ENCODE results near the gene CEP295NL. TPM values are rescaled to one million over a fixed set of nuclear protein-coding genes. Genes with fewer than 3 reads are reported as not detected.
"Not testable (repeated sequence)": the region's sequence is repeated elsewhere in the genome, so short reads cannot be mapped to it uniquely, and the experiment has no call there.

CEP295NL gene
- total RNA-seq, 1 donor from 2014 or later = 1.6 TPM

GRCh38 chr17:78905116-78905515, 2.1 kb upstream of the CEP295NL start:
- Mint-ChIP-seq H3K4me1 (ENCODE audit: low read depth, unreplicated experiment) (peaks cover 19% of the 10 kb centered on the region), H3K9me3 (ENCODE audit: unreplicated experiment) (no peaks in the 10 kb centered on the region), H3K27me3 (ENCODE audit: low read depth, unreplicated experiment) (no peaks in the 10 kb centered on the region), H3K36me3 (ENCODE audit: low read depth, unreplicated experiment) (peaks cover 17% of the 10 kb centered on the region), H3K27ac (ENCODE audit: unreplicated experiment) (no peak overlapping the region), H3K4me3 (ENCODE audit: unreplicated experiment) (no peak overlapping the region)
- Histone ChIP-seq H4K20me1 (ENCODE audit: insufficient read depth, low read length) (peaks cover 95% of the 10 kb centered on the region), H3K4me2 (ENCODE audit: low read length) (no peak overlapping the region), H3K9me3 (ENCODE audit: insufficient read depth, low read depth, low read length) (no peaks in the 10 kb centered on the region), H3K36me3 (ENCODE audit: insufficient read depth, low read length) (peaks cover 14% of the 10 kb centered on the region), H3K9ac (ENCODE audit: low read length) (no peak overlapping the region), H3K4me1 (ENCODE audit: insufficient read depth, low read length) (peaks cover 17% of the 10 kb centered on the region), H3K27me3 (ENCODE audit: insufficient read depth, low read length) (no peaks in the 10 kb centered on the region), H3K79me2 (ENCODE audit: insufficient read depth, low read length) (peaks cover 98% of the 10 kb centered on the region), H2AFZ (ENCODE audit: low read depth, low read length) (no peak overlapping the region), H3K27ac (ENCODE audit: low read depth, low read length) (no peak overlapping the region), H3K4me3 (ENCODE audit: insufficient read depth, low read depth, low read length) (no peak overlapping the region)
- no peak for TF ChIP-seq EZH2 (IDR thresholded peaks at IDR 0.05; ENCODE audit: insufficient read depth, low read length)
- TF ChIP-seq CTCF (IDR thresholded peaks at IDR 0.05; ENCODE audit: insufficient read depth, low read depth, low read length) = no peak
- FAIRE-seq = no peak
- DNase-seq (ENCODE audit: low read depth) = no peak

DNA sequence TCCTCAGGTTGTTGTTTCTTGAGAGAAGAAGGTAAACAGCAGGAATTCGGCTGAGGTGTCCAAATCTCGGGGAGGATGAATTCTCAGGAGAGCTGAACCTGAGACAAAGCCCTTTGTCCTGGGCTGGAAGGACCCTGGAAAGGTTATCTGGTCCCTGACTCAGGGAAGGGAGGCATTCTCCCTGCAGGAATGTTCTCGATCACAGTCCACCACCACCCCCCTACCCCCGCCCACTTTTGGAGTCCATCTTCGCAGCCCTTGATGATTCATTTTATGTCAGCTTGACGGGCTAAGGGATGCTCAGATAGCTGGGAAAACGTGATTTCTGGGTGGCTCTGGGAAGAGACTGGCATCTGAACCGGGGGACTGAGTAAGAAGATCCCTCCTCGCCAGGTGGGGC, 1.4 kb upstream of the CEP295NL start:
- Histone ChIP-seq H3K27ac (ENCODE audit: low read depth, low read length) (no peak overlapping the region), H3K79me2 (ENCODE audit: insufficient read depth, low read length) (peaks cover 98% of the 10 kb centered on the region), H3K4me2 (ENCODE audit: low read length) (no peak overlapping the region)

DNA sequence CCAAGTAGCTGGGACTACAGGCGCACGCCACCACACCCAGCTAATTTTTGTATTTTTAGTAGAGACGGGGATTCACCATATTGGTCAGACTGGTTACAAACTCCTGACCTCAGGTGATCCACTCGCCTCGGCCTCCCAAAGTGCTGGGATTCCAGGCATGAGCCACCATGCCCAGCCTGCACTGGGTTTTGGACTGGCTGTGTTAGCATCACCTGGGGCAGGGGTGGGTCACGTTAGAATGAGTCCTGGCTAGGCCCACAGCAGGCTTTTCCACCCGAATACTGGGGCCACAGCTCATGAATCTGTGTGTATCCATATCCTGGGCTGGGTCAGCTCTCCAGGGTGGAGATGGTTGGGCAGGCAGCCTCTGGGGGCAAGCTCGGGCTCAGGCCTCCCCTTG, 770 bp downstream of the CEP295NL start:
- peaks cover 98% of the 10 kb centered on the region for H3K79me2 ChIP-seq (ENCODE audit: insufficient read depth, low read length)
- H3K27me3 ChIP-seq (ENCODE audit: insufficient read depth, low read length); FAIRE-seq: not testable (repeated sequence)

More for the DNA sequence above, 1.4 kb upstream of the CEP295NL start:
- H3K9me3 Mint-ChIP-seq (ENCODE audit: unreplicated experiment) = no peaks in the 10 kb centered on the region
- Histone ChIP-seq H3K9ac (ENCODE audit: low read length) (no peak overlapping the region), H2AFZ (ENCODE audit: low read depth, low read length) (no peak overlapping the region), H4K20me1 (ENCODE audit: insufficient read depth, low read length) (peaks cover 95% of the 10 kb centered on the region), H3K9me3 (ENCODE audit: insufficient read depth, low read depth, low read length) (no peaks in the 10 kb centered on the region), H3K4me3 (ENCODE audit: insufficient read depth, low read depth, low read length) (no peak overlapping the region), H3K4me1 (ENCODE audit: insufficient read depth, low read length) (peaks cover 17% of the 10 kb centered on the region), H3K27me3 (ENCODE audit: insufficient read depth, low read length) (no peaks in the 10 kb centered on the region), H3K36me3 (ENCODE audit: insufficient read depth, low read length) (peaks cover 14% of the 10 kb centered on the region)
- FAIRE-seq = no peak
- H3K36me3 Mint-ChIP-seq (ENCODE audit: low read depth, unreplicated experiment) = peaks cover 19% of the 10 kb centered on the region
- no peak for DNase-seq (ENCODE audit: low read depth)
- no peaks in the 10 kb centered on the region for H3K27me3 Mint-ChIP-seq (ENCODE audit: low read depth, unreplicated experiment)
- H3K4me1 Mint-ChIP-seq (ENCODE audit: low read depth, unreplicated experiment) = peaks cover 23% of the 10 kb centered on the region
- TF ChIP-seq EZH2 (IDR thresholded peaks at IDR 0.05; ENCODE audit: insufficient read depth, low read length) = no peak
- TF ChIP-seq CTCF (IDR thresholded peaks at IDR 0.05; ENCODE audit: insufficient read depth, low read depth, low read length) = no peak
- H3K4me3 Mint-ChIP-seq (ENCODE audit: unreplicated experiment) = no peak overlapping the region
- H3K27ac Mint-ChIP-seq (ENCODE audit: unreplicated experiment) = no peak overlapping the region

More for the DNA sequence above, 770 bp downstream of the CEP295NL start:
- not testable (repeated sequence) for H3K4me3 Mint-ChIP-seq (ENCODE audit: unreplicated experiment); H3K9me3 ChIP-seq (ENCODE audit: insufficient read depth, low read depth, low read length); H3K27me3 Mint-ChIP-seq (ENCODE audit: low read depth, unreplicated experiment); H3K9me3 Mint-ChIP-seq (ENCODE audit: unreplicated experiment); H3K4me3 ChIP-seq (ENCODE audit: insufficient read depth, low read depth, low read length); H2AFZ ChIP-seq (ENCODE audit: low read depth, low read length); H3K27ac Mint-ChIP-seq (ENCODE audit: unreplicated experiment); H3K4me2 ChIP-seq (ENCODE audit: low read length); DNase-seq (ENCODE audit: low read depth); H3K9ac ChIP-seq (ENCODE audit: low read length)
- Mint-ChIP-seq H3K36me3 (ENCODE audit: low read depth, unreplicated experiment) (peaks cover 22% of the 10 kb centered on the region), H3K4me1 (ENCODE audit: low read depth, unreplicated experiment) (peaks cover 25% of the 10 kb centered on the region)
- peaks cover 17% of the 10 kb centered on the region for H3K4me1 ChIP-seq (ENCODE audit: insufficient read depth, low read length)
- H4K20me1 ChIP-seq (ENCODE audit: insufficient read depth, low read length) = peaks cover 95% of the 10 kb centered on the region
- peaks cover 14% of the 10 kb centered on the region for H3K36me3 ChIP-seq (ENCODE audit: insufficient read depth, low read length)
- H3K27ac ChIP-seq (ENCODE audit: low read depth, low read length) = peak overlapping the region; percentile 11
